ENCODE measurements around the gene ETV3.

ETV3 gene

GRCh38 chr1:157096881-157097280, 41.3 kb downstream of the ETV3 start:
- no peak overlapping the region for H3K4me3 ChIP-seq (ENCODE audit: low read depth, low read length)
- no peak for TF ChIP-seq CTCF (IDR thresholded peaks at IDR 0.05; ENCODE audit: insufficient read depth, low read depth, low read length, missing control alignments)
- DNase-seq (ENCODE audit: low read depth): no peak

GRCh38 chr1:157095551-157095950, 42.6 kb downstream of the ETV3 start:
- TF ChIP-seq CTCF (IDR thresholded peaks at IDR 0.05; ENCODE audit: insufficient read depth, low read depth, low read length, missing control alignments): no peak
- no peak overlapping the region for H3K4me3 ChIP-seq (ENCODE audit: low read depth, low read length)
- no peak for DNase-seq (ENCODE audit: low read depth)

GRCh38 chr1:157095091-157095490, 43.1 kb downstream of the ETV3 start:
- no peak overlapping the region for H3K4me3 ChIP-seq (ENCODE audit: low read depth, low read length)
- TF ChIP-seq CTCF (IDR thresholded peaks at IDR 0.05; ENCODE audit: insufficient read depth, low read depth, low read length, missing control alignments): no peak
- DNase-seq (ENCODE audit: low read depth): no peak

GRCh38 chr1:157092831-157093230, 45.4 kb downstream of the ETV3 start:
- no peak for DNase-seq (ENCODE audit: low read depth)
- no peak for TF ChIP-seq CTCF (IDR thresholded peaks at IDR 0.05; ENCODE audit: insufficient read depth, low read depth, low read length, missing control alignments)

GRCh38 chr1:157091668-157092273, 46.4 kb downstream of the ETV3 start:
- H3K4me3 ChIP-seq (ENCODE audit: low read depth, low read length): no peak overlapping the region
- no peak for TF ChIP-seq CTCF (IDR thresholded peaks at IDR 0.05; ENCODE audit: insufficient read depth, low read depth, low read length, missing control alignments)
- DNase-seq (ENCODE audit: low read depth): no peak

More at GRCh38 chr1:157092831-157093230, 45.4 kb downstream of the ETV3 start:
- no peak overlapping the region for H3K4me3 ChIP-seq (ENCODE audit: low read depth, low read length)

- no peak for TF ChIP-seq CTCF (IDR thresholded peaks at IDR 0.05; ENCODE audit: insufficient read depth, low read depth, low read length, missing control alignments)
- H3K4me3 ChIP-seq (ENCODE audit: low read depth, low read length): no peak overlapping the region
- no peak for DNase-seq (ENCODE audit: low read depth)
Measured at GRCh38 chr1:157091186-157091585, 47.0 kb downstream of the ETV3 start.

GRCh38 chr1:157090771-157091170, 47.4 kb downstream of the ETV3 start:
- H3K4me3 ChIP-seq (ENCODE audit: low read depth, low read length): no peak overlapping the region
- DNase-seq (ENCODE audit: low read depth): no peak
- TF ChIP-seq CTCF (IDR thresholded peaks at IDR 0.05; ENCODE audit: insufficient read depth, low read depth, low read length, missing control alignments): no peak

All from GM12865 (cell line).